Osteoblast (primary cell): Measurements from ENCODE around the gene C11orf52. TPM values are rescaled to one million over a fixed set of nuclear protein-coding genes. Genes with fewer than 3 reads are reported as not detected.

ENCODE experiments used
- DNase-seq: peaks from one replicate; pipeline ENCODE4 v3.0.0; 2011; ENCODE audit warnings: low spot score, mixed read lengths; ENCODE audit not compliant: insufficient read length; ENCODE audit errors: missing footprints
- H2AFZ ChIP-seq: 2 replicates; pipeline ENCODE4 v1.6.0; 2011; ENCODE audit warnings: mild to moderate bottlenecking, low read length
- H3K27ac ChIP-seq: 2 replicates; pipeline ENCODE4 v1.5.1; 2011; ENCODE audit warnings: mild to moderate bottlenecking, low read depth, low read length, moderate library complexity
- H3K27me3 ChIP-seq: 2 replicates; pipeline ENCODE4 v1.6.0; 2012; ENCODE audit warnings: mild to moderate bottlenecking, control low read depth, inconsistent platforms, low read length, moderate library complexity; ENCODE audit not compliant: insufficient read depth
- H3K36me3 ChIP-seq: 2 replicates; pipeline ENCODE4 v1.5.1; 2011; ENCODE audit warnings: mild to moderate bottlenecking, low read length, control low read depth, moderate library complexity; ENCODE audit not compliant: insufficient read depth
- H3K4me1 ChIP-seq: 2 replicates; pipeline ENCODE4 v1.5.1; 2011; ENCODE audit warnings: mild to moderate bottlenecking, low read length, control low read depth, moderate library complexity; ENCODE audit not compliant: insufficient read depth
- H3K4me2 ChIP-seq: 2 replicates; pipeline ENCODE4 v1.6.0; 2011; ENCODE audit warnings: mild to moderate bottlenecking, low read length; ENCODE audit not compliant: insufficient read depth
- H3K4me3 ChIP-seq: fragments of 200-600 bp; sonication (generic); 3 replicates; pipeline ENCODE4 v1.5.1; 2012; ENCODE audit warnings: mild to moderate bottlenecking, low read length, inconsistent platforms; ENCODE audit not compliant: insufficient read depth
- H3K79me2 ChIP-seq: 2 replicates; pipeline ENCODE4 v1.6.0; 2012; ENCODE audit warnings: mild to moderate bottlenecking, low read length, control low read depth, inconsistent platforms; ENCODE audit not compliant: insufficient read depth
- H3K9me3 ChIP-seq: 2 replicates; pipeline ENCODE4 v1.5.1; 2011; ENCODE audit warnings: low read depth, low read length, control low read depth
- H4K20me1 ChIP-seq: 2 replicates; pipeline ENCODE4 v1.6.0; 2012; ENCODE audit warnings: mild to moderate bottlenecking, low read length, control low read depth; ENCODE audit not compliant: insufficient read depth
- CTCF ChIP-seq: IDR thresholded peaks from 2 replicates; pipeline ENCODE4 v1.5.1; 2011; ENCODE audit warnings: mild to moderate bottlenecking, low read depth, low read length, moderate library complexity; ENCODE audit errors: extremely low read depth
- total RNA-seq: library from RNA; depleted of rRNA; stranded (reverse); fragments of >200 nt; gene quantifications from 2 replicates; pipeline ENCODE4 v1.2.3, GENCODE V29; 2012

The C11orf52 gene
- total RNA-seq, 1 donor: 1.4 TPM

- H3K36me3 ChIP-seq: no peaks in the 10 kb centered on the region
- peak overlapping the region; percentile 31 for H3K4me3 ChIP-seq
- peak; percentile 52 for DNase-seq
- no peaks in the 10 kb centered on the region for H3K9me3 ChIP-seq
- H3K79me2 ChIP-seq: no peaks in the 10 kb centered on the region
- no peaks in the 10 kb centered on the region for H4K20me1 ChIP-seq
- peak overlapping the region; percentile 71 for H3K4me2 ChIP-seq
- H3K27me3 ChIP-seq: no peaks in the 10 kb centered on the region
- peak overlapping the region; percentile 87 for H3K27ac ChIP-seq
- peaks cover 41% of the 10 kb centered on the region for H3K4me1 ChIP-seq
- TF ChIP-seq CTCF: no peak
- peak overlapping the region; percentile 69 for H2AFZ ChIP-seq
Measured at GRCh38 chr11:111923351-111923788, 4.7 kb downstream of the C11orf52 start.

- peak; percentile 78 for DNase-seq
- H3K79me2 ChIP-seq: no peaks in the 10 kb centered on the region
- H3K27me3 ChIP-seq: no peaks in the 10 kb centered on the region
- H2AFZ ChIP-seq: peak overlapping the region; percentile 69
- TF ChIP-seq CTCF: no peak
- peak overlapping the region; percentile 71 for H3K4me2 ChIP-seq
- H3K36me3 ChIP-seq: no peaks in the 10 kb centered on the region
- H4K20me1 ChIP-seq: no peaks in the 10 kb centered on the region
- no peaks in the 10 kb centered on the region for H3K9me3 ChIP-seq
- H3K4me1 ChIP-seq: peaks cover 39% of the 10 kb centered on the region
- H3K27ac ChIP-seq: peak overlapping the region; percentile 87
- H3K4me3 ChIP-seq: no peak overlapping the region
Measured at GRCh38 chr11:111923951-111924350, 5.2 kb downstream of the C11orf52 start.

GRCh38 chr11:111925953-111926352 is 7.2 kb downstream of the C11orf52 start:
- Histone ChIP-seq H3K4me1 (peaks cover 39% of the 10 kb centered on the region), H3K9me3 (no peaks in the 10 kb centered on the region), H3K27ac (peak overlapping the region; percentile 94), H2AFZ (no peak overlapping the region), H3K79me2 (no peaks in the 10 kb centered on the region), H3K4me3 (no peak overlapping the region), H3K36me3 (no peaks in the 10 kb centered on the region), H4K20me1 (no peaks in the 10 kb centered on the region), H3K27me3 (no peaks in the 10 kb centered on the region), H3K4me2 (peak overlapping the region; percentile 96)
- no peak for TF ChIP-seq CTCF
- DNase-seq: no peak

- no peaks in the 10 kb centered on the region for H3K36me3 ChIP-seq
- no peaks in the 10 kb centered on the region for H3K9me3 ChIP-seq
- H3K27ac ChIP-seq: peak overlapping the region; percentile 94
- peak overlapping the region; percentile 99 for H2AFZ ChIP-seq
- DNase-seq: peak; percentile 98
- peaks cover 37% of the 10 kb centered on the region for H3K4me1 ChIP-seq
- TF ChIP-seq CTCF: peak; percentile 5
- no peaks in the 10 kb centered on the region for H3K27me3 ChIP-seq
- H3K4me2 ChIP-seq: peak overlapping the region; percentile 96
- no peaks in the 10 kb centered on the region for H3K79me2 ChIP-seq
- no peaks in the 10 kb centered on the region for H4K20me1 ChIP-seq
- H3K4me3 ChIP-seq: peak overlapping the region; percentile 76
Measured at GRCh38 chr11:111926505-111927391, 8.0 kb downstream of the C11orf52 start.
